Uterus (tissue), 2 donors: ENCODE data around the gene SCAF4.

Source experiments
- POLR2A ChIP-seq, 2 donors: fragments of 450-650 bp; IDR thresholded peaks; one replicate each; pipeline ENCODE4 v1.6.1; 2016; ENCODE audit warnings: antibody characterized with exemption in 2 of 2, mild to moderate bottlenecking in 1 of 2, moderate library complexity in 1 of 2
- TF ChIP-seq, protein P1 (sequence below), 4 experiments: fragments of 200-600 bp in 2 of 4; fragments of 450-650 bp in 2 of 4; sonication (generic) in 2 of 4; IDR thresholded peaks; one replicate each; pipeline ENCODE4 v1.5.1; 2016 to 2019; ENCODE audit warnings: antibody characterized with exemption in 4 of 4, mild to moderate bottlenecking in 2 of 4, moderate library complexity in 1 of 4

DNA sequence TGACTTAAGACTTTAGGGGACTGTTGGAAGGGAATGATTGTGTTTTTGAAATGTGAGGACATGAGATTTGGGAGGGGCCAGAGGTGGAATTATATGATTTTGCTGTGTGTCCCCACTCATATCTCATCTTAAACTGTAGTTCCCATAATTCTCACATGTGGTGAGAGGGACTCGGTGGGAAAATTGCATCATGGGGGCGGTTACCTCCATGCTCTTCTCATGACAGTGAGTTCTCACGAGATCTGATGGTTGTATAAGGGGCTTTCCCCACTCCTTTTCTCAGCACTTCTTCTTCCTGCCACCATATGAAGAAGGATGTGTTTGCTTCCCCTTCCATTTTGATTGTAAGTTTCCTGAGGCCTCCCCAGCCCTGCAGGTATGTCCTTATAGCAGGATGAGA is 35.0 kb upstream of the SCAF4 start:
- TF ChIP-seq, protein P1, sequence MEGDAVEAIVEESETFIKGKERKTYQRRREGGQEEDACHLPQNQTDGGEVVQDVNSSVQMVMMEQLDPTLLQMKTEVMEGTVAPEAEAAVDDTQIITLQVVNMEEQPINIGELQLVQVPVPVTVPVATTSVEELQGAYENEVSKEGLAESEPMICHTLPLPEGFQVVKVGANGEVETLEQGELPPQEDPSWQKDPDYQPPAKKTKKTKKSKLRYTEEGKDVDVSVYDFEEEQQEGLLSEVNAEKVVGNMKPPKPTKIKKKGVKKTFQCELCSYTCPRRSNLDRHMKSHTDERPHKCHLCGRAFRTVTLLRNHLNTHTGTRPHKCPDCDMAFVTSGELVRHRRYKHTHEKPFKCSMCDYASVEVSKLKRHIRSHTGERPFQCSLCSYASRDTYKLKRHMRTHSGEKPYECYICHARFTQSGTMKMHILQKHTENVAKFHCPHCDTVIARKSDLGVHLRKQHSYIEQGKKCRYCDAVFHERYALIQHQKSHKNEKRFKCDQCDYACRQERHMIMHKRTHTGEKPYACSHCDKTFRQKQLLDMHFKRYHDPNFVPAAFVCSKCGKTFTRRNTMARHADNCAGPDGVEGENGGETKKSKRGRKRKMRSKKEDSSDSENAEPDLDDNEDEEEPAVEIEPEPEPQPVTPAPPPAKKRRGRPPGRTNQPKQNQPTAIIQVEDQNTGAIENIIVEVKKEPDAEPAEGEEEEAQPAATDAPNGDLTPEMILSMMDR (IDR thresholded peaks at IDR 0.05), result no peak
- no peak for TF ChIP-seq POLR2A (IDR thresholded peaks at IDR 0.05)
